T-helper 17 cell (primary cell): ENCODE results near the gene ANAPC7. TPM values are rescaled to one million over a fixed set of nuclear protein-coding genes. Genes with fewer than 3 reads are reported as not detected.
"Not testable (repeated sequence)": the region's sequence is repeated elsewhere in the genome, so short reads cannot be mapped to it uniquely, and the experiment has no call there.

Experiments used
- ATAC-seq: fragments of 150-1000 bp; cut with Tn5 transposase; 2 replicates; pipeline ENCODE4 v1.10.0; 2021; ENCODE audit warnings: mild to moderate bottlenecking, moderate library complexity
- DNase-seq, 3 donors: peaks; one replicate each; pipeline versions ENCODE4 v3.0.0 to v3.0.0-alpha.2; 2020 to 2021
- H3K9me3 ChIP-seq: one replicate; pipeline ENCODE4 v1.7.0; 2013; ENCODE audit warnings: low read length, mild to moderate bottlenecking; ENCODE audit not compliant: control insufficient read depth, poor library complexity, severe bottlenecking
- H3K27ac Mint-ChIP-seq: one replicate; pipeline ENCODE4 v1.8.0; 2022; ENCODE audit warnings: mild to moderate bottlenecking, moderate library complexity, mixed read lengths
- H3K27me3 Mint-ChIP-seq: one replicate; pipeline ENCODE4 v1.8.0; 2022; ENCODE audit warnings: mixed read lengths
- H3K36me3 Mint-ChIP-seq: one replicate; pipeline ENCODE4 v1.8.0; 2022; ENCODE audit warnings: low read depth, mixed read lengths
- H3K4me1 Mint-ChIP-seq: one replicate; pipeline ENCODE4 v1.8.0; 2022; ENCODE audit warnings: mild to moderate bottlenecking, mixed read lengths
- H3K4me3 Mint-ChIP-seq: one replicate; pipeline ENCODE4 v1.8.0; 2022; ENCODE audit warnings: mild to moderate bottlenecking, moderate library complexity, mixed read lengths
- total RNA-seq, 4 donors: library from RNA in 2 of 4; stranded (reverse) in 2 of 4; gene quantifications; one replicate each; pipeline ENCODE4 v1.2.3 and lab custom pipeline; 2022 to 2026

Gene ANAPC7
- total RNA-seq, 2 donors from 2014 or later: 40.1 to 42.6 TPM

DNA sequence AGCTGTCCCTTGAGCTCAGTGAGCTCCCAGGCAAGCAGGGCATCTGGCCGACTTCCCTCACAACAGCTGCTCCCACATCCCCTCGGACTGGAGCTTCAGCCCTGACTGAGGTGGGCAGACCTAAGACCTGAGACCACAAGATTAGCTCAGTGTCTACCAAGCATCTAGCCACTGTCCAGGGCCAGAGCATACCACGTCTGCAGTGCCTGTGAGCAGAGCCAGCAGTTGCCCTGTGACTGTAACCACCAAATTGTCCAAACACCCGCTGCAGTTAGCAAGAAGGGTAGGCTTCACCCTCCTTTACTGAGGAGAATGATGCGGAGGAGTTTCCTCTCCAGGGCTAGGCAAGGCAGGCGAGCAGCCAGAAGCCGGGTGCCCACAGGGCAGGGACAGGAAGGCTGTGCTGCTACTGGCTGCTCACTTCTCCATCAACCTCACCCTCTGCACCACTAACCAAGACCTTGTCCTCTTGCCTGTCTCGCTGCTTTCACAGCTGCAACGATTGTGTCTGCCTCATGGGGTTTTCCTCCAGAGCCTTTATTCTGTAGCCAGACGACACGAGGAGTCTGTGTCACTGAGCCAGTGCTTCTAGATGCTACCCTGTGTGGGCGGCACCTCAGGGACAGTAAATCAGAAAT is 53.9 kb downstream of the ANAPC7 start:
- H3K27ac Mint-ChIP-seq: peak overlapping the region; percentile 92
- H3K4me1 Mint-ChIP-seq: peaks cover 29% of the 10 kb centered on the region
- H3K4me3 Mint-ChIP-seq: no peak overlapping the region
- H3K27me3 Mint-ChIP-seq: no peaks in the 10 kb centered on the region
- peaks cover 9% of the 10 kb centered on the region for H3K36me3 Mint-ChIP-seq
- no peaks in the 10 kb centered on the region for H3K9me3 ChIP-seq
- ATAC-seq (peak; percentile 86), DNase-seq (no peak)

DNA sequence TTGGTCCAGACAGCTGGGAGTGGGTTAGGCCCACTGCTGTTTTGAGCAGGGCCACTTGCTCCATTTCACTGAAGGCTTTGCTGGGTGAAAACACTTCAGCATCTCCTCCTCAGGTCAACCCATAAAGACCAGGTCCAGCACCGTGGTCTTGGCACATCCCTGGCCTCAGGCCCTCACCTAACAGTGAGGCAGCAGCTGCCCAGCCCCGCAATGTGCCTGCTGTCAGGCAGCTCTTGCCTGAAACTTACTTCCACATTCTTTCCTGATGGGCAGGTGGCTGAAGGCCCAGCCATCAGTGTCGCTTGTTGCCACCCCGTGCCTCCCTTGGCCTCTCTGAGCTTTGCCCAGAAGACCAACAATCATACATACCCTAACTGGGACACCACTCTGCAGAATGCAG is 54.4 kb downstream of the ANAPC7 start:
- ATAC-seq (no peak), DNase-seq (no peak)
- no peaks in the 10 kb centered on the region for H3K9me3 ChIP-seq
- H3K27me3 Mint-ChIP-seq: no peaks in the 10 kb centered on the region
- H3K27ac Mint-ChIP-seq: peak overlapping the region; percentile 92
- peaks cover 24% of the 10 kb centered on the region for H3K4me1 Mint-ChIP-seq
- peaks cover 10% of the 10 kb centered on the region for H3K36me3 Mint-ChIP-seq
- H3K4me3 Mint-ChIP-seq: no peak overlapping the region

- peaks cover 13% of the 10 kb centered on the region for H3K36me3 Mint-ChIP-seq
- ATAC-seq (no peak), DNase-seq (no peak)
- no peaks in the 10 kb centered on the region for H3K27me3 Mint-ChIP-seq
- H3K9me3 ChIP-seq: no peaks in the 10 kb centered on the region
- H3K4me3 Mint-ChIP-seq: no peak overlapping the region
- peaks cover 20% of the 10 kb centered on the region for H3K4me1 Mint-ChIP-seq
- peak overlapping the region; percentile 92 for H3K27ac Mint-ChIP-seq
Observed at GRCh38 chr12:110348431-110349059, 55.0 kb downstream of the ANAPC7 start.

DNA sequence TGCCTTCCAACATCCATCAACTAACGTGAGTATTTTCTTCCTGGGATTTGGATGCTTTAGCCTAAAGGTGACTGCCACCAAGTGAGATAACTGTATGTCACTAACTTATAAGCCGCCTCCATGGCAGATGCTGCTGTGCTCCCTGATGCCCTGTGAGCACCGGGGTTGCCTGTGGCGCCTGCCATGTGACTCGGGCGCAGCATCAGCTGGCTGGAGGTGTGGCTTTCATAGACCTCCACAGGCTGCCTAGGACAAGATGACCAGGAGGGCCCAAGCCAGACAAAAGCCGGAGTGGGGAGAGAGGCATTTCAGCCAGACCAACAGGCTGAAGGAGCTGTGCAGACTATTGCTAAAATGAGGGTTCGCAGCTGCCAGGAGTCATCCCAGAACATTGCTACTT is 55.7 kb downstream of the ANAPC7 start:
- ATAC-seq (no peak), DNase-seq (no peak)
- H3K9me3 ChIP-seq: no peaks in the 10 kb centered on the region
- Mint-ChIP-seq H3K4me1 (peaks cover 17% of the 10 kb centered on the region), H3K27ac (no peak overlapping the region), H3K27me3 (no peaks in the 10 kb centered on the region), H3K36me3 (peaks cover 13% of the 10 kb centered on the region), H3K4me3 (no peak overlapping the region)

DNA sequence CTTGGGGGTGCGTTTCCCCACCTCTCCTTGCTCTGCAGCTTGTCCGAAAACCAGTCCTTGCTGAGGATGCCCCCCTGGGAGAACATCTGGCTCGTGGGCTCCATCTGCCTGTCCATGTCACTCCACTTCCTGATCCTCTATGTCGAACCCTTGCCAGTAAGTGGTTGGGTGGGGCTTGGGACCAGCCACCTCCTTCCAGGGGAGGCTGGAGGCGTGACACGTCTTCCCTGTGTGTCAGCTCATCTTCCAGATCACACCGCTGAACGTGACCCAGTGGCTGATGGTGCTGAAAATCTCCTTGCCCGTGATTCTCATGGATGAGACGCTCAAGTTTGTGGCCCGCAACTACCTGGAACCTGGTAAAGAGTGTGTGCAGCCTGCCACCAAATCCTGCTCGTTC is 57.5 kb downstream of the ANAPC7 start:
- Mint-ChIP-seq H3K27me3 (no peaks in the 10 kb centered on the region), H3K36me3 (peaks cover 13% of the 10 kb centered on the region), H3K27ac (peak overlapping the region; percentile 45), H3K4me3 (peak overlapping the region; percentile 25), H3K4me1 (peaks cover 17% of the 10 kb centered on the region)
- no peak for ATAC-seq
- DNase-seq: no peak
- H3K9me3 ChIP-seq: no peaks in the 10 kb centered on the region

GRCh38 chr12:110345176-110345661 is 58.3 kb downstream of the ANAPC7 start:
- DNase-seq (no peak), ATAC-seq (no peak)
- Mint-ChIP-seq H3K27ac (peak overlapping the region; percentile 27), H3K4me1 (peaks cover 17% of the 10 kb centered on the region), H3K4me3 (no peak overlapping the region), H3K27me3 (no peaks in the 10 kb centered on the region), H3K36me3 (peaks cover 13% of the 10 kb centered on the region)
- no peaks in the 10 kb centered on the region for H3K9me3 ChIP-seq

GRCh38 chr12:110344657-110345056 is 58.9 kb downstream of the ANAPC7 start:
- no peak overlapping the region for H3K4me3 Mint-ChIP-seq
- ATAC-seq (no peak), DNase-seq (no peak)
- peak overlapping the region; percentile 27 for H3K27ac Mint-ChIP-seq
- H3K27me3 Mint-ChIP-seq: no peaks in the 10 kb centered on the region
- H3K9me3 ChIP-seq: no peaks in the 10 kb centered on the region
- H3K36me3 Mint-ChIP-seq: peaks cover 13% of the 10 kb centered on the region
- H3K4me1 Mint-ChIP-seq: peaks cover 11% of the 10 kb centered on the region

DNA sequence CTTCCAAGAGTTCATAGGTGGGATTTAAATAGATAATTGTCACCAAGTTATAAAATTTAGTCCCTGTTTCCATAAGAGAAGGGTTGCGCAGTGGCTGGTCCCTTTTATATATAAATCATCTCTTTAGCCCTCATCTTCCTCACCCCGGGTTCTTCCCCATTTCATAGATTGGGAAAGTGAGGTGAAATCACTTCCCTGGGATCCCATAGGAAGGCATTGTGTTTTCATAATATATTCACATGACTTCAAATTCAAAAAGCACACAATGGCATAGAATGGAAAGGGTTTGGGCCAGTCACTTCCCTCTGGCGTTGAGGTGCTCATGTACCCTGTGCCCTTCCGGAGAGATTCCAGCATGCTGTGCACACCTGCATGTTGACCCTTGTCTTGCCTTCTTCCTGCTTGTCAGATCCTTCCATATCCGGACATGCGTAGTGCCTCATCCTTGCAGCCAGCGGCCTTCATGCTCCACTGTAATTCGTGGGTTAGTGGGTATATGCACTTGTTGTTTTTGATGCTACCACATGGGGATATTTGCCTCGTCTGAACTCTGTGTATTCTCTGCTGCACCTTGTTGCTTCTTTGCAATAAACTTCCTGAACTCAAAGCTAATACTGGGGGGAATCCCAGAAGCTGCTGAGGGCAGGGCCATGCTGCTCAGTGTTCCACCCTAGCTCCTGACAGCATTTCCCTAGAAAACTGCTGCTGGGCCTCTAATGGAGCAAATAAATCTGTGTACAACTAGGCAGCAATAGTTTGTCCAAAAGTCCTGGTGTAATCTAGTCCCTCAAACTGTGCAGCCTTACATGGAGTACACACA is 59.6 kb downstream of the ANAPC7 start:
- Mint-ChIP-seq H3K36me3 (peaks cover 12% of the 10 kb centered on the region), H3K27ac (no peak overlapping the region), H3K4me1 (peaks cover 7% of the 10 kb centered on the region), H3K27me3 (no peaks in the 10 kb centered on the region), H3K4me3 (no peak overlapping the region)
- no peak for DNase-seq
- ATAC-seq: no peak
- no peaks in the 10 kb centered on the region for H3K9me3 ChIP-seq

DNA sequence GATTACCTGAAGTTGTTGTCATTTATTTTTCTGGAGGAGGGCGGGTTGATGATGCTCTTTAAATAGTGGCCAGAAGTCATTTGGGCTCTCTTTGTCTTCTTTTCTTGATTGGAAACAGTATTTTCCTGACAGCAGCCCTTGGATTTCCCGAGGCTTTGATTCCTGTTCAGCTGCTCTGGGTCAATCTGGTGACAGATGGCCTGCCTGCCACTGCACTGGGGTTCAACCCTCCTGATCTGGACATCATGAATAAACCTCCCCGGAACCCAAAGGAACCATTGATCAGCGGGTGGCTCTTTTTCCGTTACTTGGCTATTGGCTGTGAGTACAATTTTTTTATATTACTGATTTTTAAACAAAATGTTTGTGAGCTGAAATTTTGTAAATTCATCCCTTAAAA is 60.4 kb downstream of the ANAPC7 start:
- Mint-ChIP-seq H3K4me1 (peaks cover 12% of the 10 kb centered on the region), H3K27ac (peak overlapping the region; percentile 29), H3K4me3 (no peak overlapping the region), H3K27me3 (no peaks in the 10 kb centered on the region), H3K36me3 (peaks cover 19% of the 10 kb centered on the region)
- ATAC-seq: no peak
- DNase-seq: no peak
- no peaks in the 10 kb centered on the region for H3K9me3 ChIP-seq

GRCh38 chr12:110342157-110342556 is 61.4 kb downstream of the ANAPC7 start:
- H3K4me1 Mint-ChIP-seq: peaks cover 11% of the 10 kb centered on the region
- H3K27me3 Mint-ChIP-seq: no peaks in the 10 kb centered on the region
- no peaks in the 10 kb centered on the region for H3K9me3 ChIP-seq
- DNase-seq (no peak), ATAC-seq (no peak)
- H3K4me3 Mint-ChIP-seq: no peak overlapping the region
- peak overlapping the region; percentile 6 for H3K27ac Mint-ChIP-seq
- peaks cover 18% of the 10 kb centered on the region for H3K36me3 Mint-ChIP-seq

- Mint-ChIP-seq H3K27ac (no peak overlapping the region), H3K4me1 (peaks cover 9% of the 10 kb centered on the region), H3K27me3 (no peaks in the 10 kb centered on the region), H3K4me3 (no peak overlapping the region), H3K36me3 (peaks cover 16% of the 10 kb centered on the region)
- no peaks in the 10 kb centered on the region for H3K9me3 ChIP-seq
- ATAC-seq: no peak
- DNase-seq: no peak
Observed at GRCh38 chr12:110340706-110341105, 62.8 kb downstream of the ANAPC7 start.

DNA sequence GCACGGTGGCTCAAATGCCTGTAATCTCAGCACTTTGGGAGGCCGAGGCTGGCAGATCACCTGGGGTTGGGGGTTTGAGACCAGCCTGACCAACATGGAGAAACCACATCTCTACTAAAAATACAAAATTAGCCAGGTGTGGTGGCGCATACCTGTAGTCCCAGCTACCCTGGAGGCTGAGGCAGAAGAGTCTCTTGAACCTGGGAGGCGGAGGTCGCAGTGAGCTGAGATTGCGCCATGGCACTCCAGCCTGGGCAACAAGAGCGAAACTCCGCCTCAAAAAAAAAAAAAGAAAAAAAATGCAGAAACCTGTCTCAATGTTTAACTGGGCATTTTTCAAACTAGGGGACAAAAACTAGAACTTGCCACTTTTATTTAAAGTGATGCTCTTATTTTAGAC is 63.2 kb downstream of the ANAPC7 start:
- not testable (repeated sequence) for H3K9me3 ChIP-seq, DNase-seq, H3K4me1 Mint-ChIP-seq, H3K27ac Mint-ChIP-seq, ATAC-seq, H3K27me3 Mint-ChIP-seq, H3K4me3 Mint-ChIP-seq
- H3K36me3 Mint-ChIP-seq: peaks cover 16% of the 10 kb centered on the region

GRCh38 chr12:110339184-110339952 is 64.1 kb downstream of the ANAPC7 start:
- H3K27ac Mint-ChIP-seq: no peak overlapping the region
- DNase-seq (no peak), ATAC-seq (no peak)
- H3K36me3 Mint-ChIP-seq: peaks cover 16% of the 10 kb centered on the region
- no peaks in the 10 kb centered on the region for H3K9me3 ChIP-seq
- H3K4me3 Mint-ChIP-seq: no peak overlapping the region
- peaks cover 10% of the 10 kb centered on the region for H3K4me1 Mint-ChIP-seq
- H3K27me3 Mint-ChIP-seq: no peaks in the 10 kb centered on the region
